Endothelial cell of umbilical vein (primary cell): Measurements from ENCODE around the gene TXK. TPM values are rescaled to one million over a fixed set of nuclear protein-coding genes. Genes with fewer than 3 reads are reported as not detected.

ENCODE experiments used
- BruUV-seq: library from RNA; stranded (reverse); fragments of 400-500 nt; replicated peaks from 2 replicates; lab custom pipeline; 2021; lab: Mats Ljungman, UMichigan
- CTCF ChIA-PET: fragments of 300-600, 350-600 bp; sonication (Branson Sonifier 250); formaldehyde crosslinking; loops from one replicate; lab custom pipeline; 2021; ENCODE audit warnings: antibody characterized with exemption, inconsistent platforms; lab: Charles Lee
- POLR2A ChIA-PET: fragments of 300-600, 350-600 bp; sonication (Branson Sonifier 250); formaldehyde crosslinking; loops from one replicate; lab custom pipeline; 2021; ENCODE audit warnings: antibody characterized with exemption, inconsistent platforms; lab: Charles Lee
- DNase-seq: peaks from one replicate; pipeline ENCODE4 v3.0.0-alpha.2; 2011; ENCODE audit warnings: low read depth, low spot score
- FAIRE-seq: peaks from 2 replicates; lab custom pipeline; 2011; peaks lifted over from hg19 to GRCh38; lab: Jason Lieb, UNC
- H2AFZ ChIP-seq: 2 replicates; pipeline ENCODE4 v1.6.0; 2012; ENCODE audit warnings: low read depth, low read length, control low read depth, inconsistent platforms
- H3K27ac ChIP-seq: 2 replicates; pipeline ENCODE4 v1.5.1; 2011; ENCODE audit warnings: low read depth, mild to moderate bottlenecking, control low read depth, low read length, moderate library complexity; ENCODE audit not compliant: insufficient read depth
- H3K27me3 ChIP-seq, 2 experiments: 2 replicates each; pipeline versions ENCODE4 v1.6.0 to v1.6.1; 2011; ENCODE audit warnings: low read length in 2 of 2, mixed read lengths in 1 of 2; ENCODE audit not compliant: control insufficient read depth in 2 of 2, insufficient read depth in 2 of 2
- H3K36me3 ChIP-seq, 2 experiments: 2 replicates in 1 of 2; 3 replicates in 1 of 2; pipeline ENCODE4 v1.5.1; 2011; ENCODE audit warnings: low read length in 2 of 2, mild to moderate bottlenecking in 1 of 2, moderate library complexity in 1 of 2; ENCODE audit not compliant: control insufficient read depth in 2 of 2, insufficient read depth in 2 of 2; ENCODE audit errors: extremely low read depth in 1 of 2
- H3K4me1 ChIP-seq: 3 replicates; pipeline ENCODE4 v1.5.1; 2011; ENCODE audit warnings: mild to moderate bottlenecking, low read length; ENCODE audit not compliant: control insufficient read depth, insufficient read depth; ENCODE audit errors: extremely low read depth
- H3K4me2 ChIP-seq: 2 replicates; pipeline ENCODE4 v1.6.1; 2011; ENCODE audit warnings: low read length, control low read depth, mixed read lengths; ENCODE audit not compliant: insufficient read depth
- H3K4me3 ChIP-seq, 3 experiments: fragments of 200-600 bp in 1 of 3; sonication (generic), shearing (Covaris generic) in 1 of 3; replicated peaks in 1 of 3; 2 replicates each; pipeline ENCODE4 v1.5.1; 2011 to 2016; ENCODE audit warnings: control low read depth in 3 of 3, low read length in 3 of 3, mild to moderate bottlenecking in 2 of 3, inconsistent platforms in 1 of 3, low read depth in 1 of 3, moderate library complexity in 1 of 3; ENCODE audit not compliant: insufficient read depth in 1 of 3
- H3K79me2 ChIP-seq: 2 replicates; pipeline ENCODE4 v1.6.0; 2012; ENCODE audit warnings: low read length, inconsistent platforms; ENCODE audit not compliant: control insufficient read depth, insufficient read depth
- H3K9ac ChIP-seq: replicated peaks from 2 replicates; pipeline ENCODE3; 2011; ENCODE audit warnings: low read length, control low read depth; ENCODE audit not compliant: insufficient read depth; ENCODE audit errors: extremely low read depth
- H3K9me1 ChIP-seq: replicated peaks from 3 replicates; pipeline ENCODE4 v1.6.0; 2011; ENCODE audit warnings: mild to moderate bottlenecking, low read length; ENCODE audit not compliant: control insufficient read depth, insufficient read depth; ENCODE audit errors: extremely low read depth
- H3K9me3 ChIP-seq: replicated peaks from 2 replicates; pipeline ENCODE4 v1.5.1; 2012; ENCODE audit warnings: low read length, inconsistent platforms; ENCODE audit not compliant: control insufficient read depth, insufficient read depth
- H4K20me1 ChIP-seq: replicated peaks from 2 replicates; pipeline ENCODE3; 2011; ENCODE audit warnings: mild to moderate bottlenecking, low read length; ENCODE audit not compliant: control insufficient read depth, insufficient read depth; ENCODE audit errors: extremely low read depth
- FOS ChIP-seq: IDR thresholded peaks from 2 replicates; pipeline ENCODE4 v1.6.1; 2011; ENCODE audit warnings: mild to moderate bottlenecking, low read length, moderate library complexity, borderline replicate concordance; ENCODE audit not compliant: insufficient read depth
- JUN ChIP-seq: IDR thresholded peaks from 2 replicates; pipeline ENCODE4 v1.6.1; 2011; ENCODE audit warnings: borderline replicate concordance, low read depth; ENCODE audit not compliant: insufficient read length, insufficient read depth
- MYC ChIP-seq: IDR thresholded peaks from one replicate; pipeline ENCODE4 v1.6.1; 2011; ENCODE audit warnings: mild to moderate bottlenecking, low read depth, low read length
- POLR2A ChIP-seq: IDR thresholded peaks from 2 replicates; pipeline ENCODE4 v1.6.1; 2012; ENCODE audit warnings: low read depth, mild to moderate bottlenecking, control low read depth, low read length
- dilution Hi-C: fragments of 300-500 bp; cut with MboI; formaldehyde crosslinking; loops from one replicate; pipeline ENCODE4 v1.15.0; 2019; ENCODE audit warnings: low sequenced_read_pairs; ENCODE audit not compliant: extremely low pct_ligation_motif_present
- intact Hi-C: fragments of 100-400 bp; cut with micrococcal nuclease; formaldehyde crosslinking; loops from one replicate; pipeline ENCODE4 v1.10.0; 2022
- polyA plus RNA-seq, 4 experiments: library from polyadenylated mRNA; depleted of rRNA in 3 of 4; stranded (reverse) in 3 of 4; unstranded in 1 of 4; fragments of >200 nt; gene quantifications; 2 replicates each; pipeline versions ENCODE4 v1.2.1 to v1.2.3, GENCODE V29; 2011 to 2012; ENCODE audit warnings: missing spikeins in 1 of 4
- total RNA-seq: library from RNA; stranded (reverse); gene quantifications from 2 replicates; pipeline ENCODE4 v1.2.3, GENCODE V29; 2021

Gene TXK
- total and polyA plus RNA-seq, 2 donors (not counting 3 experiments of a cell fraction or from before 2014, with no cell fraction given) = 0.26 to 0.97 TPM

GRCh38 chr4:48122756-48123155 lies 11.3 kb downstream of the TXK start:
- TF ChIP-seq JUN = no peak
- no peak for TF ChIP-seq FOS
- H4K20me1 ChIP-seq = no peaks in the 10 kb centered on the region
- CTCF ChIA-PET = interaction anchor here (0.9 to 1.5 kb wide), 3 partner anchors 14 to 19 kb away, joined by 3 to 7 read pairs (median 3); no protein-coding TSS in a partner anchor

GRCh38 chr4:48121180-48121579 lies 12.9 kb downstream of the TXK start:
- no TSS peak for BruUV-seq
- H3K9me1 ChIP-seq = no peaks in the 10 kb centered on the region
- DNase-seq (no peak), FAIRE-seq (no peak)
- dilution Hi-C loops (no loop called here), intact Hi-C loops (no loop called here)
- no peak for TF ChIP-seq FOS
- TF ChIP-seq POLR2A = no peak
- no peak for TF ChIP-seq MYC
- H2AFZ ChIP-seq = no peak overlapping the region
- no peaks in the 10 kb centered on the region for H3K79me2 ChIP-seq
- H3K9me3 ChIP-seq = no peaks in the 10 kb centered on the region
- H3K27me3 ChIP-seq = no peaks in the 10 kb centered on the region
- no peak overlapping the region for H3K4me3 ChIP-seq
- POLR2A ChIA-PET = no interaction called here
- H4K20me1 ChIP-seq = no peaks in the 10 kb centered on the region
- no peak overlapping the region for H3K27ac ChIP-seq
- no peak overlapping the region for H3K9ac ChIP-seq
- CTCF ChIA-PET = interaction anchor here (0.7 kb wide), 1 partner anchor 12 kb away, joined by 3 read pairs; no protein-coding TSS in a partner anchor
- no peaks in the 10 kb centered on the region for H3K4me1 ChIP-seq
- H3K4me2 ChIP-seq = no peak overlapping the region
- no peaks in the 10 kb centered on the region for H3K36me3 ChIP-seq

More at GRCh38 chr4:48122756-48123155, 11.3 kb downstream of the TXK start:
- Histone ChIP-seq H3K9me1 (no peaks in the 10 kb centered on the region), H3K9me3 (no peaks in the 10 kb centered on the region), H3K4me3 (no peak overlapping the region), H3K4me2 (no peak overlapping the region), H3K36me3 (no peaks in the 10 kb centered on the region), H3K27me3 (no peaks in the 10 kb centered on the region), H3K27ac (no peak overlapping the region), H3K9ac (no peak overlapping the region), H3K79me2 (no peaks in the 10 kb centered on the region), H2AFZ (no peak overlapping the region), H3K4me1 (peaks cover 8% of the 10 kb centered on the region)
- DNase-seq = no peak
- dilution Hi-C loops (no loop called here), intact Hi-C loops (no loop called here)
- POLR2A ChIA-PET = no interaction called here
- BruUV-seq = no TSS peak
- no peak for FAIRE-seq
